ENCODE results near the gene RAB3IL1.

- TF ChIP-seq EP300 (IDR thresholded peaks at IDR 0.05): no peak
- no peak for TF ChIP-seq CTCF (IDR thresholded peaks at IDR 0.05)
- no peak for TF ChIP-seq POLR2AphosphoS5 (IDR thresholded peaks at IDR 0.05)
- TF ChIP-seq POLR2A (IDR thresholded peaks at IDR 0.05): no peak
Measured at GRCh38 chr11:61926235-61926634, 8.9 kb upstream of the RAB3IL1 start.

All from stomach (tissue), 4 donors.